ENCODE data around the gene TAF13.

DNA sequence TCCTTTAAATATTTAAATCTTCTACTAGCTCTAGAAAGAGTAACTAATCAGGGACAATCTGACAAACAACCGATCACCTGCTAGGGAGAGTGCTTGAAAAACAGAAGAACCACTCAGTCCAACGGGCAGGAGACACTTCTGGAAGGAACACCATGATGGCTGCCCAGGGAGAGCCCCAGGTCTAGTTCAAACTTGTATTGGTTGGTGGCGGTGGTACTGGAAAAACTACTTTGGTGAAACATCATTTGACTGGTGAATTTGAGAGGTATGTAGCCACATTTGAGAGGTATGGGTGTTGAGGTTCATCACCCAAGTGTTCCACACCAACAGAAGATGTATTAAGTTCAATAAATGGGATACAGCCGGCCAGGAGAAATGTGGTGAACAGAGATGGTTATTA is 29.1 kb downstream of the TAF13 start:
- TF ChIP-seq NFYB (IDR thresholded peaks at IDR 0.05; ENCODE audit: extremely low read depth, insufficient read length) (no peak), ZNF224 (CRISPR knock-in tag; IDR thresholded peaks at IDR 0.05) (no peak)
